Immature natural killer cell (primary cell): ENCODE measurements around the gene HAGHL. TPM values are rescaled to one million over a fixed set of nuclear protein-coding genes. Genes with fewer than 3 reads are reported as not detected.

Experiments used
- DNase-seq, 3 donors: peaks; one replicate each; pipeline ENCODE4 v3.0.0; 2022; ENCODE audit warnings: mixed read lengths in 1 of 3
- H3K27ac Mint-ChIP-seq, 6 donors: one replicate each; pipeline ENCODE4 v1.8.0; 2020; ENCODE audit warnings: mixed read lengths in 6 of 6, mild to moderate bottlenecking in 5 of 6, inconsistent platforms in 4 of 6, moderate library complexity in 3 of 6
- H3K27me3 Mint-ChIP-seq, 3 donors: one replicate each; pipeline ENCODE4 v1.8.0; 2020 to 2021; ENCODE audit warnings: low read depth in 3 of 3, mild to moderate bottlenecking in 3 of 3, mixed read lengths in 3 of 3, moderate library complexity in 3 of 3, inconsistent platforms in 1 of 3
- H3K36me3 Mint-ChIP-seq, 3 donors: one replicate each; pipeline ENCODE4 v1.8.0; 2020; ENCODE audit warnings: mixed read lengths in 3 of 3, inconsistent platforms in 2 of 3, mild to moderate bottlenecking in 2 of 3
- H3K4me1 Mint-ChIP-seq, 2 donors: one replicate each; pipeline ENCODE4 v1.8.0; 2020; ENCODE audit warnings: inconsistent platforms in 2 of 2, mild to moderate bottlenecking in 2 of 2, mixed read lengths in 2 of 2, moderate library complexity in 1 of 2
- H3K4me3 Mint-ChIP-seq, 5 donors: one replicate each; pipeline ENCODE4 v1.8.0; 2020; ENCODE audit warnings: mild to moderate bottlenecking in 5 of 5, mixed read lengths in 5 of 5, inconsistent platforms in 3 of 5, moderate library complexity in 3 of 5
- H3K9me3 Mint-ChIP-seq, 6 donors: one replicate each; pipeline ENCODE4 v1.8.0; 2020; ENCODE audit warnings: mild to moderate bottlenecking in 6 of 6, mixed read lengths in 6 of 6, inconsistent platforms in 4 of 6, moderate library complexity in 3 of 6
- polyA plus RNA-seq, 3 donors: library from polyadenylated mRNA; unstranded; fragments of 300-500 nt; fragmentation: Illumina TruSeq; gene quantifications; one replicate each; pipeline ENCODE4 v1.2.3, GENCODE V29; 2021

The HAGHL gene
- polyA plus RNA-seq, 3 donors from 2014 or later = 6.4 to 12.0 (median 9.1) TPM

GRCh38 chr16:694187-694862 is 32.6 kb upstream of the HAGHL start:
- H3K27ac Mint-ChIP-seq = no peak overlapping the region
- H3K36me3 Mint-ChIP-seq = no peaks in the 10 kb centered on the region
- peaks cover 0 to 2% (median 0%) of the 10 kb centered on the region in 6 donors for H3K9me3 Mint-ChIP-seq
- H3K4me3 Mint-ChIP-seq = peak overlapping the region in 3 of 5 donors; percentile 38 to 53 (median 42)
- peaks cover 10 to 20% (median 12%) of the 10 kb centered on the region in 3 donors for H3K27me3 Mint-ChIP-seq
- no peak for DNase-seq
- peaks cover 14 to 22% of the 10 kb centered on the region in 2 donors for H3K4me1 Mint-ChIP-seq

DNA sequence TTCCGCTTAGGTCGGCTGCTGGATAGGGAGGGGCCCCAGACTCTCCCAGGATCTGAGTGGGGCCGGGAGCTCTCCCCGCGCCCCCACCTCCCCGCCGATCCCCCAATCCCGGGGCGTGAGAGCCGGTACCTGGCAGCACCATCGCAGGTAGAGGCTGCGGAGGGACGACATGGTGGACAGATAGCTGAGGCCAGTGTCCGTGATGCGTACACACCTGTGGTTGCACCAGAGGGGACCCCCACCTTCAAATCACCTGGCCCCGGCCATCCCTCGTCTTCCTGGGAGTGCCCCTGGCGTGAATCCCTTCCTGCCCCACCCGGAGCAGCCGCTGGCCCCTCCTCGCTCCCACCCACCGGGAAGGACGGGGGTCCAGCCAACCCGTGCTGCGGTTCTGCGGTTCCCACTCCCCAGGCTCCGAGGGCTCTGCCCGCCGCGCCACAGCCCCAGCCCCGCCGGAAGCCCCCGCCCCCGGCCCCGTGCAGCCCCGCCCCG is 32.0 kb upstream of the HAGHL start:
- Mint-ChIP-seq H3K9me3 (peaks cover 0 to 2% (median 0%) of the 10 kb centered on the region in 6 donors), H3K27ac (no peak overlapping the region), H3K36me3 (no peaks in the 10 kb centered on the region), H3K4me1 (peaks cover 14 to 18% of the 10 kb centered on the region in 2 donors), H3K4me3 (no peak overlapping the region), H3K27me3 (peaks cover 10 to 23% (median 10%) of the 10 kb centered on the region in 3 donors)
- DNase-seq = no peak

DNA sequence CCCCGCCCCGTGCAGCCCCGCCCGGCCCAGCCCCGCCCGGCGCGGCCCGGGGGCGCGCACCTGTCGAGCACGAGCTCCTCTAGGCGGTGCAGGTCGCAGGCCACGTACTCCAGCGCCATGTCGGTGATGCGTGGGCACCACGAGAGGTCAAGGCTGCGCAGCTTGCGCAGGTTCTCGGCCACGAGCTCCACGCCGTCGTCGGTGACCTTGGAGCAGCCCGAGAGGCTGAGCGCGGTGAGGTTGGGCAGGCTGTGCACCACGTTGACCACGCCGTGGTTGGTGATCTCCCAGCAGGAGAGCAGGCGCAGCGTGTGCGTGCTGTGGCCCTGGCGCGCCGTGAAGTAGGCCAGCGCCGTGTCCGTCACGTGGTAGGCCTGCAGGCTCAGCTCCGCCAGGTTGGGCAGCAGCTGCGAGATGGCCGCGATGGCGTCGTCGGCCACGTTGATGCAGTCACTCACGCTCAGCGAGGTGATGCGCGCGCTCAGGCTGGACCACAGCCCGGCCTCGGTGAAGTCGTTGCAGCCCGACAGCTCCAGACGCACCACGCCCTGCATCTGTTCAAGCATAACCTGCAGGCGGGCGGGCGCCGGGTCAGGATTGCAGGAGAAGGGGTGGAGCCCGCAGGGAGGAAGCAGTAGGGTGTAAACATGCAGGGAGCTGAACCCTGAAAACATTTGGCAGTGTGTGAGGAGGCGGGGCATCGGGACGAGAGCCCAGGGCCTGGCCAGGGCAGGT is 31.4 kb upstream of the HAGHL start:
- peak in 1 of 3 donors; percentile 22 for DNase-seq
- H3K27ac Mint-ChIP-seq = peak overlapping the region in 1 of 6 donors; percentile 16
- peaks cover 0 to 2% (median 0%) of the 10 kb centered on the region in 6 donors for H3K9me3 Mint-ChIP-seq
- H3K36me3 Mint-ChIP-seq = no peaks in the 10 kb centered on the region
- H3K4me3 Mint-ChIP-seq = peak overlapping the region; percentile 27 to 51 (median 46)
- peaks cover 10 to 21% (median 10%) of the 10 kb centered on the region in 3 donors for H3K27me3 Mint-ChIP-seq
- peaks cover 8 to 16% of the 10 kb centered on the region in 2 donors for H3K4me1 Mint-ChIP-seq

GRCh38 chr16:698911-699671 is 27.8 kb upstream of the HAGHL start:
- peaks cover 4 to 18% (median 15%) of the 10 kb centered on the region in 3 donors for H3K27me3 Mint-ChIP-seq

GRCh38 chr16:700684-701584 is 26.0 kb upstream of the HAGHL start:
- DNase-seq = peak in 1 of 3 donors; percentile 40
- H3K36me3 Mint-ChIP-seq = no peaks in the 10 kb centered on the region
- H3K27ac Mint-ChIP-seq = no peak overlapping the region
- H3K4me1 Mint-ChIP-seq = peaks cover 0 to 2% of the 10 kb centered on the region in 2 donors
- H3K9me3 Mint-ChIP-seq = peaks cover 0 to 2% (median 0%) of the 10 kb centered on the region in 6 donors
- peaks cover 2 to 16% (median 13%) of the 10 kb centered on the region in 3 donors for H3K27me3 Mint-ChIP-seq
- H3K4me3 Mint-ChIP-seq = no peak overlapping the region

More at GRCh38 chr16:698911-699671, 27.8 kb upstream of the HAGHL start:
- H3K9me3 Mint-ChIP-seq = peaks cover 0 to 2% (median 0%) of the 10 kb centered on the region in 6 donors
- no peaks in the 10 kb centered on the region for H3K36me3 Mint-ChIP-seq
- H3K27ac Mint-ChIP-seq = no peak overlapping the region
- peaks cover 0 to 8% of the 10 kb centered on the region in 2 donors for H3K4me1 Mint-ChIP-seq
- no peak for DNase-seq
- no peak overlapping the region for H3K4me3 Mint-ChIP-seq

DNA sequence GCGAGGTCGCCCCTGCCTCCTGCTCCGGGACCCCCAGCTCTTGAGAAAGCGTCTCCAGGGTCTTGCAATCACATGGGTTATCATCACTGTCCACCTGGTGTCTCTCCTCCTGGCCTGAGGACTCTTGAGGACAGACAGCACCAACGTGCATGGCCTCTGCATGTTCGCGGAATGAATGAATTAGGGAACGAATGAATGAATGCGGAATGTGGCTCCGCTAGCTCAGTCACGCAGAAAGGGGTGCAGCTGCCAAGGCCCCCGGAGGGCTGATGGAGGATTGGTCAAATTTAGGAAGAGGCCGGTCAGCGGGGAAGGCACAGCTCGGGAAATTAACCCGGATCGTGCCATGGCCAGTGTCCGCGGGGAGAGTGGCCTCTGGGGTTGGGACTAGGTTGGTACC is 24.6 kb upstream of the HAGHL start:
- Mint-ChIP-seq H3K27me3 (peaks cover 2 to 16% (median 13%) of the 10 kb centered on the region in 3 donors), H3K4me3 (no peak overlapping the region), H3K4me1 (peaks cover 0 to 2% of the 10 kb centered on the region in 2 donors), H3K9me3 (peaks cover 0 to 2% (median 0%) of the 10 kb centered on the region in 6 donors), H3K36me3 (no peaks in the 10 kb centered on the region), H3K27ac (no peak overlapping the region)
- no peak for DNase-seq

DNA sequence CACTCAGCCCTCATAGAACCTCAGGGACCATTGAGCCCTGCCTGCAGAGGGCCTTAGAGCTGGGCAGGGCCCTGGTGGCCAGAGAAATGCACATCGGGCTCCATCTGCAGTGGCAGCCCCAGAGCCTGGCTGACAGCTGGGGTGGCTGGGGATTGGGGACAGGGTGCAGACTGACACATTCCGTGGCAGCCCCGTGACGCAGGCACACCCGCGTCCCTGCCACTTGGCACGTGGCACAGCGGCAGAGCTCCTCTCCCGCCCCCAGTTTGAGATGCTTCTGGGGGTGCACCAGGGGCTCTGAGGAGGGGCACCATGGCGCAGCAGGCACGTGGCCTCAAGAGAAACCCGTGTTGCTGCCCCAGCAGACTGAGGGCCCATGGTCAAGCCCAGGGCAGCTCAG is 23.5 kb upstream of the HAGHL start:
- no peak for DNase-seq
- Mint-ChIP-seq H3K4me3 (no peak overlapping the region), H3K4me1 (peaks cover 0 to 2% of the 10 kb centered on the region in 2 donors), H3K27ac (no peak overlapping the region), H3K9me3 (peaks cover 0 to 2% (median 0%) of the 10 kb centered on the region in 6 donors), H3K27me3 (peaks cover 2 to 17% (median 13%) of the 10 kb centered on the region in 3 donors), H3K36me3 (no peaks in the 10 kb centered on the region)

DNA sequence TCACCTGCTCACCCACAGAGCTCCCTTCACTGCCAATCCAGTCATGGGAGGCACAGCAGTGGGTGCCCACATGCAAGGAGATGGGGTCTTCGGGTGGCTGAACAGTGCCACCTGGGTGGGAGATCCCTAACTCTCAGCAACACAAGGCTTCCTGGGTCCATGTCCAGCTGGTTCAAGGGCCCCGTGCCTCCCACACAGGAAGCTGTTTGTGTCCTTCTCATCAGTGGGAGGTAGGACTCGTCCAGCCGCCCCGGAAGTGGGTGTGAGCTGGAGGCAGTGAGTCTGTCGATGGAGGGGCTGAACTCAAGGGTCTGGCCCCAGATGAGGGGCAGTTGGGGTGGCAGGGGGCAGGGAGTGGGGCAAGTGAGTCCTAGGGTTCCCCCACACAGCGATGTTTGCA is 22.9 kb upstream of the HAGHL start:
- Mint-ChIP-seq H3K9me3 (peaks cover 0 to 1% (median 0%) of the 10 kb centered on the region in 6 donors), H3K36me3 (no peaks in the 10 kb centered on the region), H3K27me3 (peaks cover 0 to 17% (median 15%) of the 10 kb centered on the region in 3 donors), H3K27ac (no peak overlapping the region), H3K4me3 (no peak overlapping the region), H3K4me1 (peaks cover 0 to 2% of the 10 kb centered on the region in 2 donors)
- DNase-seq = no peak

GRCh38 chr16:704552-705380 is 22.1 kb upstream of the HAGHL start:
- Mint-ChIP-seq H3K36me3 (no peaks in the 10 kb centered on the region), H3K4me3 (no peak overlapping the region), H3K9me3 (peaks cover 0 to 1% (median 0%) of the 10 kb centered on the region in 6 donors), H3K4me1 (no peaks in the 10 kb centered on the region), H3K27ac (no peak overlapping the region), H3K27me3 (peaks cover 0 to 17% (median 12%) of the 10 kb centered on the region in 3 donors)
- DNase-seq = no peak

DNA sequence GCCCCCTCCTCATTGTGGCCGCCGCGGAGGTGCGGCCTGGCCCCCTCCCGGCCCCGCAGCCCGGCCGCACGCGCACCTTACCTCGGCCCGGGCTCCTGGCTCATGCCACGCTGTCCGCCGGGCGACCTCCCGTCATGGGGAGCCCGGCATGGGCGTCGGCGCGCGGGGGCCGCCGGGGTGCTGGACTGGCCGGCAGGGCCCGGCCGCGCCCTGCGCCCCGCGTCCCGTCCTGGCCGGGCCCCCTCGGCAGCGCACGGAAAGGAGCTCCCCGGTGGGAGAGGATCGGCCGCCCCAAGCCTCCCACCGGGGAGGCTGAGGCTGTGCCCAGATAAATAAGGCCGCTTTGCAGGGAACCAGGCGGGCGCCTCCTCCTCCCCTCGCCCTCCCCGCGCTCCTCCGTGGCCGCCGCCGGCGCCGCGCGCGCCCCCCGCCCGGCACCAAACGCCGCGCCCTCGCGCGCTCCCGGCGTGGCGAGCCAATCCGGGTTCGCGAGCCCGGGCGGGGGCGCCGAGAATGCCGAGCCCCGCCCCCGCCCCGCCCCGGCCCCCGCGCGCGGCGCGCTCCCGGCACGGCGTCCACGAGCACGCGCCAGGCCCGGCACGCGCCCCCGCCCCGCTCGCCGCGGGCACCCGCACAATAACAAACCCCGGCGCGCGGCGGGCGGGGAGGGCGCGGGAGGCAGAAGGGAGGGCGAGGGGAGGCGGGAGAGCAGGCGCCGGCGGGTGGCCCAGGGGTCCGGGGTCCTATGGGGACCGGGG is 21.3 kb upstream of the HAGHL start, which contains the start of gene FBXL16:
Gene FBXL16, minus strand, starts transcription at position 371 of the 758 bp plus-strand sequence. CDS start 8,396 bp downstream, outside the sequence.
- no peaks in the 10 kb centered on the region for H3K4me1 Mint-ChIP-seq
- no peak within 1 kb of the TSS for H3K4me3 Mint-ChIP-seq
- no peak for DNase-seq
- peaks cover 0 to 1% (median 0%) of the 10 kb centered on the region in 6 donors for H3K9me3 Mint-ChIP-seq
- H3K27ac Mint-ChIP-seq = no peak within 1 kb of the TSS
- no peaks in the 10 kb centered on the region for H3K36me3 Mint-ChIP-seq
- peaks cover 3 to 17% (median 12%) of the 10 kb centered on the region in 3 donors for H3K27me3 Mint-ChIP-seq

DNA sequence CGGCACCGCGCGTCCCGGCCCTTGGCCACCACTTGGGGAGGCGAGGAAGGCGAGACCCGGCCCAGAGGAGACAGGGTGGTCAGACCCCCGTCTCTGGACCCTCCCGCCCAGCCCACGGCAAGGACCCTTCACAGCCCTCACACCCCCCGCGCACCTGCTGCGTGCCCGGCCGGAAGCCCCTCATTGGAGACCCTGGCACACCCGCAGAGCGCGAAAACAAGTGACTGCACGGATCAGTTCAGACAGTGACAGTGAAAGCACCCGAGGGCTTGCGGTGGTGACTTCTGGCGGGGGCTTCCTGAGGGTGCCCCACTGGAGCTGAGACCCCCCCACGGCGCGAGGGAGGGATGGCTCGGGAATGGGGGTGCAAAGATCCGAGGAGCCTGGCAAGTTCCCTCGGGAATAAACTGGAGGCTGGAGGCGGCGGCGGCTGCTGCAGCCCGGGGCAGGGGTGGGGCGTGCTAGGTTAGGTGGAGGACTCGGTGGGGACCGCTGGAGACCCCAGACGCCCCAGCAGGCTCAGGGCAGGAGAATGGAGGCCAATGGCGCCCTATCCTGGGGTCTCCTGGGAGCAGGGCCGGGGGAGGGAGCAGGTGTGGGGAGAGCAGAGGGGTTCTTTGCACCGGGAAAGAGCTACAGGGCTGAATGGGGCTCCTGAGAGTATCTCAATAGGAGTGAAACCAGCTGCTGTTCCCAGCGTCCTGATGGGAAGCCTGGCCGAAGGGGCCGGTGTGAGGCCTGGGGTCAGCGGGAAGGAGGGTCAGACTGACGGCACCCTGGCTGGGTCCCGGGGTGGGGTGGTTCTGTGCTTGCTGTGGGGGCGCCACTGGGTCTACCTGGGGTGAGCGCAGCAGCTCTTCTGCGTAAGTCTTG is 20.5 kb upstream of the HAGHL start:
- H3K4me1 Mint-ChIP-seq = no peaks in the 10 kb centered on the region
- H3K27me3 Mint-ChIP-seq = peaks cover 5 to 20% (median 11%) of the 10 kb centered on the region in 3 donors
- H3K27ac Mint-ChIP-seq = no peak overlapping the region
- H3K4me3 Mint-ChIP-seq = no peak overlapping the region
- no peaks in the 10 kb centered on the region for H3K36me3 Mint-ChIP-seq
- no peak for DNase-seq
- H3K9me3 Mint-ChIP-seq = peaks cover 0 to 1% (median 0%) of the 10 kb centered on the region in 6 donors
